EH (cell line): ENCODE results near the gene CEP250.
"Not testable (repeated sequence)": the region's sequence is repeated elsewhere in the genome, so short reads cannot be mapped to it uniquely, and the experiment has no call there.

Source experiments
- DNase-seq: peaks from one replicate; pipeline ENCODE4 v3.0.0-alpha.2; 2015; ENCODE audit warnings: low read depth

CEP250 gene, protein sequence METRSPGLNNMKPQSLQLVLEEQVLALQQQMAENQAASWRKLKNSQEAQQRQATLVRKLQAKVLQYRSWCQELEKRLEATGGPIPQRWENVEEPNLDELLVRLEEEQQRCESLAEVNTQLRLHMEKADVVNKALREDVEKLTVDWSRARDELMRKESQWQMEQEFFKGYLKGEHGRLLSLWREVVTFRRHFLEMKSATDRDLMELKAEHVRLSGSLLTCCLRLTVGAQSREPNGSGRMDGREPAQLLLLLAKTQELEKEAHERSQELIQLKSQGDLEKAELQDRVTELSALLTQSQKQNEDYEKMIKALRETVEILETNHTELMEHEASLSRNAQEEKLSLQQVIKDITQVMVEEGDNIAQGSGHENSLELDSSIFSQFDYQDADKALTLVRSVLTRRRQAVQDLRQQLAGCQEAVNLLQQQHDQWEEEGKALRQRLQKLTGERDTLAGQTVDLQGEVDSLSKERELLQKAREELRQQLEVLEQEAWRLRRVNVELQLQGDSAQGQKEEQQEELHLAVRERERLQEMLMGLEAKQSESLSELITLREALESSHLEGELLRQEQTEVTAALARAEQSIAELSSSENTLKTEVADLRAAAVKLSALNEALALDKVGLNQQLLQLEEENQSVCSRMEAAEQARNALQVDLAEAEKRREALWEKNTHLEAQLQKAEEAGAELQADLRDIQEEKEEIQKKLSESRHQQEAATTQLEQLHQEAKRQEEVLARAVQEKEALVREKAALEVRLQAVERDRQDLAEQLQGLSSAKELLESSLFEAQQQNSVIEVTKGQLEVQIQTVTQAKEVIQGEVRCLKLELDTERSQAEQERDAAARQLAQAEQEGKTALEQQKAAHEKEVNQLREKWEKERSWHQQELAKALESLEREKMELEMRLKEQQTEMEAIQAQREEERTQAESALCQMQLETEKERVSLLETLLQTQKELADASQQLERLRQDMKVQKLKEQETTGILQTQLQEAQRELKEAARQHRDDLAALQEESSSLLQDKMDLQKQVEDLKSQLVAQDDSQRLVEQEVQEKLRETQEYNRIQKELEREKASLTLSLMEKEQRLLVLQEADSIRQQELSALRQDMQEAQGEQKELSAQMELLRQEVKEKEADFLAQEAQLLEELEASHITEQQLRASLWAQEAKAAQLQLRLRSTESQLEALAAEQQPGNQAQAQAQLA (N-terminal part only)

DNA sequence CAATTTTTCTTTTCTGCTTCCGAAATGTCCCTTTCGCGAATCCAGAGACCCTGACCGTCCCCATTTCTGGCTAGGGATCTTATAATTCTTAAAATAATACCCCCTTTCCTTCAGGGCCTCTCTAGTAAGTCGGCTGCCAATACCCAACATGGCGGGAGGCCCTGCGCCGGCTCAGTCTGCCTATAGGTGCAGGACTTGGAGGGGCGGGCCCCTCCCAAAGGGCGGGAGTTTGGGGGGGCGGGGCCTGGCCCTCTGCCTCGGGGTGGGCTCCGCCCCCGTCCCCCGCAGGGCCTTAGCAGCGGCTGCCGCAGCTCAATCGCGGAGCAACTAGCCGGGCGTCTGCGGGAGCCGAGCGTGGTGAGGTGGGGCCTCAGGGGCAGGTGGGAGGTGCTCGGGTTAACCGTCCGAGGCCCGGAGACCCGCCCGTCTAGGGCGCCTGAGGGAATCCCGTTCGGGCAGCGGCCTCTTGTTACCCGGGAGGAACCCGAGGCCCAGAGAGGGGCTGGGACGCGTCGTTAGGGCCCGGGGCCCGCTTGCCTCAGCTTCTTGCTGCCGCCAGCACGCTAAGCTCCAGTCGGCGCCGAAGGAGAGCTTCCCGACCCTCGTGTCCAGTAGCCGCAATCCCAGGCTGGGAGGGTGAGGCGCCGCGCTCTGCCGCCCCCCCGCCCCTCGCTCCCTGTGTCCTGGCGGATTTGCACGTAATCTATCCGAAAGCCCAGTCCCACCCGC lies at the start of gene CEP250:
Gene CEP250, plus strand, starts transcription at position 718 of the 729 bp plus-strand sequence. CDS start 6,770 bp downstream, outside the sequence.
- peak; percentile 95 for DNase-seq

GRCh38 chr20:35405775-35406174 lies 49.6 kb upstream of the CEP250 start:
- no peak for DNase-seq

DNA sequence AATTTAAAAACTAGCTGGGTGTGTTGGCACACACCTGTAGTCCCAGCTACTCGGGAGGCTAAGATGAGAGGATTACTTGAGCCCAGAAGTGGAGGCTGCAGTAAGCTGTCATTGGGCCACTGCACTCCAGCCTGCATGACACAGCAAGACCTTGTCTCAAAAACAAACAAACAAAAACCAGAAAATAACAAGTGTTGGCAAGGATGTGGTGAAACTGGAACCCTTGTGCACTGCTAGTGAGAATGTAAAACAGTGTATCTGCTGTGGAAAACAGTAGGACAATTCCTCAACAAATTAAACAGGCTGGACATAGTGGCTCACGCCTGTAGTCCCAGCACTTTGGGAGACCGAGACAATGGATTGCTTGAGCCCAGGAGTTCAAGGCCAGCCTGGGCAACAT lies 47.1 kb upstream of the CEP250 start:
- DNase-seq, result no peak

DNA sequence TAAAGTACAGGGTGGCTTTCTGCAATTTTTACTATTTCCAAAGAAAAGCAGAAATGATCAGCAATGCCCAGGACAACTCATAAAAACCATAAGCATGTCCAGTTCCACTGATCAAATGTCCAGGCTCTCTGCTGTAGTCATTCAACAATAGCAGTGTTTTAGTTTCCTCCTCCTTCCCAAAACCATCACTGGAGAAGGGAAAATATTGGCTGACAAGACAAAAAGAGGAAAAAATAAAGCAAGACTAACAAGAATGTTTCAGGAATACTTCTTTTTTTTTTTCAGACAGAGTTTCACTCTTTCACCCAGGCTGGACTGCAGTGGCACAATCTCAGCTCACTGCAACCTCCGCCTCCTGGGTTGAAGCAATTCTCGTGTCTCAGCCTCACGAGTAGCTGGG lies 45.9 kb upstream of the CEP250 start:
- DNase-seq, result no peak

GRCh38 chr20:35410613-35411012 lies 44.8 kb upstream of the CEP250 start:
- DNase-seq, result no peak

DNA sequence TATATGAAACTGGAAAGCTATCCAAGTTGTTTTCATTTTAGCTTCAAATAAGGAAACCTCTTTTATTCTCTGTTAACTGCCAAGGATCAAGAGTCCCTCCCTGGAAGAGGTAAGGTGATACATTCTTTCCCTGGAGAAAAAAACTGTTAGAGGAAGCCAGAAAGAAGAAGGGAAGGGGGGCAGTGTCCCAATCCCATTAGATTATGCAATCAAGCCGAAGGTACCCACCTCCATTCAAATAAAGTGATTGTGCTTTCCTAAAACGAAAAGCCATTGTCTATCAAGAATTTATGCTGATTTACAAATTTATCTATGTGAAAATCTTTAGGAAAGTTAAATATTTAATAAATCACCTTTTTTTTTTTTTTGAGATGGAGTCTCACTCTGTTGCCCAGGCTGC lies 34.1 kb upstream of the CEP250 start:
- no peak for DNase-seq

DNA sequence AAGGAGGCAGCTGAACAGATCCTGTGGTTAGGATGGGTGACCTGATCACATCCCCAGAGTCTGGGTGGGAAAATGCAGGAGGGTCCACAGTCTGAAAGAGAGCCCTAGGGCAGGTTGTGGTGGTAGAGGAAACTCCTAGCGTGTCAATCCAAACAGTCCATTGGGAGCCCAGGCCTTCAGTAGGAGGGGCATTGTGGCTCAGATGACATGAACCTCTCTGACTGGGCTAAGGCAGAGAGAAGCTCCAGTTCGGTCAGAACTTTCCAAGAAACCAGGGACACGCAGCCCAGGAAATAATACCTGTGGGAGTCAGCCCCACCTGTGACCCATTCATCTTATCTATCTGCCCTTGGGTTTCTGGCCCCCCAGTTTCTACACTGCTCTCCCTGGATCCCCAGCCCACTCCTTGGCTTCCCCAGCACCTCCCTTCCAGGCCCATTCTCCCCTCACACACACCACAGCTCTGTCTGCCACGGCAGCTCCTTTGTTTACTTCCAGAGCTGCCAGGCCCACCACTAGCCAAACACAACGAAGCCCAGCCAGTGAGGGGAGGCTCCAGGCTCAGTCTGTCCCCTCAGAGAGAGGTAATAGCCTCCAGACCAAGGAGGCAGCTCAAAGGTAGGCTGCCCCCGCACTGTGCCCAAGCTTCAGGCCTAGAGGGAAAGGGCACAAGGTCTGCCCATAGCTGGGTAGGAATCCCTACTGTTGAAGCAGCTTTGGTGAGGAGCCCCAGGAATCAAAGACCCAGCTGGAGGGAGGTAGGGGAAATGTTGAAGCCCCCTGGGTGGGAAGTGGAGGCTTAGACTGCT lies 23.6 kb upstream of the CEP250 start:
- DNase-seq, result no peak

GRCh38 chr20:35432430-35432735 lies 23.0 kb upstream of the CEP250 start:
- no peak for DNase-seq

DNA sequence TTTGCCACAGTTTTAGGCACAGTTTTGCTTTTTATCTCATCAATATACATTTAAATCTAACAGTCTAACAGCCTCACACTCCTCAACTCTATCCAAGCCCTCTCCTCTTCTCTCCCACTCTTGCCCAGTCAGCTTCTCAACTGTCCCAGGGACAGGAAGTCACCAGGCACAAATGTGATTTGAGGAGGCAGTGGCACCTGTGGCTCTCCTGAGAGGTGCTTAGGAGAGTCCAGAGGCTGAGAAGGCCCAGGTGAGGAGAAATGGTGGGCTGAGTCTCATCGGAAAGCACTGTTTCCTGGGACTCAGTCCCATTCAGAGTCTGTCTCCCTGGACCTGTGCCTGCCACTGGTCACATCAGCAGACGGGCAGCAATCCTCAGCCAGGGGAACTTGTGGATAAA lies 22.1 kb upstream of the CEP250 start:
- no peak for DNase-seq

DNA sequence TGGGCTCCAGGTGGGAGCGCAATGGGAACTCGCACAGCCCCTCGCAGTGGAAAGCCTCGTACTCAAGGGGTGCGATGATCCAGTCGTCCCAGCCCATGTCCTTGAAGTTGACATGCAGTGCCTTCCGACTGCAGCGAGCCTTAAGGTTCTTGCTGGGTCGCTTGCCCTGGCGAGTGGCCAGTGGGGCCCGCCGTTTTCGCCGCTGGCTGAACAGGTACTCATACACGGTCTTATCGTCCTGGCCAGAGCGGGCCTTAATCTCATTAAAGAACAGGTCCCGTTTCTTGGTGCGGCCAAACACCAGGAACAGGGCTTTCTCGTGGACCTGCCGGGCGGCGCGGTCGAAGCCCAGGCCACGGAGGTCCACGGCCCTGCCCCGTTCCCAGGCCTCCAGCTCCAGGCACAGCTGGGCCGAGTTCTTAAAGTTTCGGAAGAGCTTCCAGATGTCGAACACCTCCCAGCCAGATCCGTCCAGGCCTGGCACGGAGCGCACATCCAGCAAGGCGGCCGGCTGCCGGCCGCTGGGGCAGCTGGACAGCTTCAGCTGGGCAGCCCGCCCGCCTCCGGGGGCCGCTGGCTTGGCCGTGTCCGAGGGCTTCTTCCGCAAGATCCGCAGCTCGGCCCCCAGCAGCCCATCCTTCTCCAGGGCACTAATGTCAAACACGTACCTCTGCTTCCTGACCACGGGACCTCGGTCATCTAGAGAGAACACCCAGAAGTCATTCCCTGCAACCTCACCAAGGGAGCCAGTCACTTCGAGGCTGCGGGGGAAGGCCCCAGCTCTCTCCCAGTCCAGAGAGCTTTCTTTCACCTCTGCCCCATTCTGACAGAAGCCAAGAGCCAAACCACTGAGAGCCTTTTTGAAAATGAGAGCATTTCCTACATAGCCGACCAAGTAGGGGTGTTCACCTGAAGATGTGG lies 21.1 kb upstream of the CEP250 start:
- no peak for DNase-seq

DNA sequence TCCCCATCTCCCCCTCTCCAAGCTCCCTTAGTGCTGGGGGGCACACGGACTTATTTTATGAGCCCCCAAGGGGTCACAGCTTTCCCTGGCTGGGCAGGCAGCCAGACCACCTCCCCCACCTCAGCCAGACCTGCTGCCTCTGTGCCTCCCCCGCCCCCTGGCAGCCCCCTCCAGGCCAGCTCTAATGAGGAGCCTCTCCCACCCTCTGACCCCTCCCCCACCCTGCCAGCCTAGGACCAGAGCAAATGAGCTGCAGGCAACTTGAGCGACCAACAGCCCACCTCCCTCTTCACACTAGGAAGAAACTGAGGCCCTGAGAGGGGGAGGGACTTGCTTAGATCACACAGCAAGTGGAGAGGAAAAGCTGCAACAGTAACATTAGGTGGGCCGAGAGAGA lies 19.2 kb upstream of the CEP250 start:
- no peak for DNase-seq

- DNase-seq, result no peak
These were observed 17.8 kb upstream of the CEP250 start for GRCh38 chr20:35437599-35437998.

GRCh38 chr20:35443003-35443402 lies 12.4 kb upstream of the CEP250 start:
- peak; percentile 94 for DNase-seq

GRCh38 chr20:35444226-35444625 lies 11.2 kb upstream of the CEP250 start:
- DNase-seq, result no peak

DNA sequence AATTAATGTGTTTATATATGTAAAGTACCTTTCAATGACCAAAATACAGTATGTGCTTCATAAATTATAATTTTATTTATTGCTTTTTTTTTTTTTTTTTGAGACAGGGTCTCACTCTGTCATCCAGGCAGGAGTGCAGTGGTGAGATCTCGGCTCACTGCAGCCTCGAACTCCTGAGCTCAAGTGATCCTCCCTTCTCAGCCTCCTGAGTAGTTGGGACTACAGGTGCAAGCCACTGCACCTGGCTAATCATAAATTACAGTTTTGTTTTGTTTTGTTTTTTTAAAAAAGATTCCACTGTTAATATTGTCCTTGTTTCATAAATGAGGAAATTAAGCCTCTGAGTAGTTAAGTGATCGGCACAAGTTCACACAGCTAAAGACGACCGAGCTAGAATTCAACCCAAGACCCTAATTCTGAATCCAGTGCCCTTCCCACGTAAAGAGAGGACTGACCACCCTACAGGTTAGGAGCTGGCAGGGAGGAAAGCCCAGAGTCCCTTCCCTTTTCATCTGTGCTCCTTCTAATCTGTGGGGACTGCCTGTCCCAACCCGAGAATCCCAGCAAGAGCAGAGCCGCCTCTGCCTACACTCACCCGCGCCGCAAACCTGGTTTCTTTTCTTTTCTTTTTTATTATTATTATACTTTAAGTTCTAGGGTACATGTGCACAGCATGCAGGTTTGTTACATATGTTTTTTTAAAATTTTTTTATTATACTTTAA lies 8.9 kb upstream of the CEP250 start:
- DNase-seq, result no peak

GRCh38 chr20:35447082-35447789 lies 8.2 kb upstream of the CEP250 start:
- DNase-seq, result peak; percentile 81

DNA sequence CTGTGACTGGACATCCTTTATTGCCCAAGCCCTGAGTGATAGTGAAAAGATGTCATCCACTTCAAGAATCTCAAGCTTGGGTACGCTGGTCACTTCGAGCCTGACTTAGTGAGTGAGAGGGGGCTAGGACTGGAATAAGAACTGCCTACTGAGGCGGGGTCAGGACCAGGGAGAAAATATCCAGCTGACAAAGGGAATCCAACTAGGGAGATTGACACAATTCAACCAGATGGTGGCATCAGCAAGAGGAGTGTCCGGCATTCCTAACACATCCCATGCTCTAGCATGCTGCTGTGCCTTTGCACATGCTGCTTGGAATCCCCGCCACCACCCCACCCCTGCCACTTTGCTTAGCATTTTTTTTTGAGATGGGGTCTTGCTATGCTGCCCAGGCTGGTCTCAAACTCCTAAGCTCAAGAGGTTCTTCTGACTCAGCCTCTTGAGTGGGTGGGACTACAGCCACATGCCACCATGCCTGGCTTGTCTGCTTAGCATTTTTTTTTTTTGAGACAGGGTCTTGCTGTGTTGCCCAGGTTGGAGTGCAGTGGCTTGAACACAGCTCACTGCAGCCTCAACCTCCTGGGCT lies 6.5 kb upstream of the CEP250 start:
- no peak for DNase-seq

DNA sequence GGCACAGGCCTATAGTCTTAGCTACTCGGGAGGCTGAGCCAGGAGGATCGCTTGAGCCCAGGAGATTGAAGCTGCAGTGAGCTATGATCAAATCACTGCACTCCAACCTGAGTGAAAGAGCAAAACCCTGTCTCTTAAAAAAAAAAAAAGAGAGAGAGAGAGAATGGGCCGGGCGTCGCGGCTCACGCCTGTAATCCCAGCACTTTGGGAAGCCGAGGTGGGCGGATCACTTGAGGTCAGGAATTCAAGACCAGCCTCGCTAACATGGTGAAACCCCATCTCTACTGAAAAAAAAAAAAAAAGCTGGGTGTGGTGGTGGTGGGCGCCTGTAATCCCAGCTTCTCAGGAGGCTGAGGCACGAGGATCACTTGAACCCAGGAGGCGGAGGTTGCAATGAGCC lies 5.5 kb upstream of the CEP250 start:
- DNase-seq, result not testable (repeated sequence)
